Putamen (tissue), 1 donor: ENCODE results near the gene YIPF6.
"Not testable (repeated sequence)": the region's sequence is repeated elsewhere in the genome, so short reads cannot be mapped to it uniquely, and the experiment has no call there.

Source experiments
- DNase-seq: peaks from one replicate; pipeline ENCODE4 v3.0.0-alpha.2; 2016; ENCODE audit warnings: low spot score

Gene YIPF6

DNA sequence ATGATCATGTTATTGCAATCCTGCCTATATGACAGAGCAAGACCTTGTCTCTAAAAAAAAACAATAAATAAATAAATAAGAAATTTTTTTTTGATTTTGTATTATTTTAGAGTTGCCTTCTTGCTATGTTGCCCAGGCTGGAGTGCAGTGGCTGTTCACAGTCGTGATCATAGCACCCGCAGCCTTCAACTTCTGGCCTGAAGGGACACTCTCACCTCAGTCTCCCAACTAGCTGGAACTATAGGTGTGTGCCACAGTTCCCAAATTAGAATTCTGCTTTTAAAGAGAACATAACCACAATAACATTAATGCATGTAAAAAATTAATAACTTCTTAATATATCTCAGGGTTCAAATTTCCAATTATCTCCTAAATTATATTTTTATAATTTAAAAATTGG is 7.8 kb downstream of the YIPF6 start:
- no peak for DNase-seq

DNA sequence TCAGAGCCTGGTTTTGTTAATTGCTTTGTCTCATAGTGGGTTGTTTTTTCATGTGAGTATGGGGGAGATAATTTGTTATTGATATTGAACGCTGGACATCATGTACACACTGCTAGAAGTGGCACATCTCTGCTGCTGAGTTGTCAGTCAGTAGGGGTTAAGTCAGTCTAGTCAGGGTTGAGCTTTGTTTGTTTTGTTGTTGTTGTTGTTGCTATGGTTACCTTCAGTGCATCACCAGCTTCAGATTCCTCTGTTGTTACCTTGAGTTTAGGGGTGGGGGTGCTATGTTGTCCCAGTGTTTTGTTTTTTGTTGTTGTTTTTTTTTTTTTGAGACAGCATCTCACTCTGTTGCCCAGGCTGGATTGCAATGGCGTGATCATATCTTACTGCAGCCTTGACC is 9.9 kb downstream of the YIPF6 start:
- DNase-seq, result no peak

DNA sequence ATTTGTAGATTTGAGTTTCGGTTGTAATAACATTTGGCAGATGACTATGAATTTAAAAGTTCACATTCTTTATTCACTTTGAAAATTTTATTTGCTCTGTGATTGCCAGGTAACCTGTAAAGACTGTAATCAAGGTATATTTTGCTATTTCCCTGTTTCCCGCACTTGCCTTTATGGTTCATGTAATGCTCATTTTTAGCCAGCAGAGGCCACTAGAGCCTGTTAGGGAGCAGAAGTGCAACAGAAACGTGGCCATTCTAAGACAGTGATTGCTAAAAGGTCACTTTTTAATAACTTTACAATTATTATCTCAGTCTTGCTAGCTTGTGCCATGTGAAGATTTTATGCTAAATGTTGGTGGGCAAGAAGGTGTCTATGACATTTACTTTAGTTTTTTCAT is 12.4 kb downstream of the YIPF6 start:
- no peak for DNase-seq

DNA sequence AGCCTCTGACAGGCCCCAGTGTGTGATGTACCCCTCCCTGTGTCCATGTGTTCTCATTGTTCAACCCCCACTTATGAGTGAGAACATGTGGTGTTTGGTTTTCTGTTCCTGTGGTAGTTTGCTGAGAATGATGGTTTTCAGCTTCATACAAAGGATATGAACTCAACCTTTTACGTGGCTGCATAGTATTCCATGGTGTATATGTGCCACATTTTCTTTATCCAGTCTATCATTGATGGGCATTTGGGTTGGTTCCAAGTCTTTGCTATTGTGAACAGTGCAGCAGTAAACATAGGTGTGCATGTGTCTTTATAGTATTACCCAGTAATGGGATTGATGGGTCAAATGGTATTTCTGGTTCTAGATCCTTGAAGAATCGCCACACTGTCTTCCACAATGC is 25.8 kb downstream of the YIPF6 start:
- DNase-seq, result not testable (repeated sequence)

DNA sequence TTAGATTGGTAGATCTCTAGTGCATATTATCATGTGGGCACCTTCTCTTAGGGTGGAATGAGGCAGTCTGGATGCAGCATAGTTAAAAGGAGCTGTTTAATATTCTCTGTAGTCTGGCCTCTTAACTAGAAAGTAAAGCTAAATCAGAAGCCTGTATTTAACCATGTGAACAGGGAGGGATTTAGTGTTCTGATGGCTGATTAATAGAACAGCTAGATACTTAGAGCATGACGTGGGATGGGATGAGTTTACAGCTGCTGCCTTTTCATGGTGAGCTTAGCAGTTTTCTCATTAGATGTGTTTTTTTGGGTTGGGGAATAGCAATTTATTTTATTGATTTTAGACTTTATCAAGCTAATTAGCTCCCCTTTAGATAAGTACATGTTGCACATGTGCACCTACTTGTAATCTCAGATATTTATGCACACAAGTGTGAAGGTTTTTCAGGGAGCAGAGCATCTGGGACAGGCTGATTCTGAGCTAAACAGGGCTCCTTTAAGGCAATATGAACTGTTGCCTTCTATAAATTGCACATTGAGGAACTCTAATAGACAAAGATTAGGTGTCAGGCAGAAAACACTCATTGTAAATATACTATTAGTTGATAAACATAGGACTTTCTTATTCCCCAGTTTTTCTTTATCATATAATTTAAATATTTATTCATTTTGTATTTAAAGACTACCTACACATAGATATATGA is 34.1 kb downstream of the YIPF6 start:
- DNase-seq, result no peak

DNA sequence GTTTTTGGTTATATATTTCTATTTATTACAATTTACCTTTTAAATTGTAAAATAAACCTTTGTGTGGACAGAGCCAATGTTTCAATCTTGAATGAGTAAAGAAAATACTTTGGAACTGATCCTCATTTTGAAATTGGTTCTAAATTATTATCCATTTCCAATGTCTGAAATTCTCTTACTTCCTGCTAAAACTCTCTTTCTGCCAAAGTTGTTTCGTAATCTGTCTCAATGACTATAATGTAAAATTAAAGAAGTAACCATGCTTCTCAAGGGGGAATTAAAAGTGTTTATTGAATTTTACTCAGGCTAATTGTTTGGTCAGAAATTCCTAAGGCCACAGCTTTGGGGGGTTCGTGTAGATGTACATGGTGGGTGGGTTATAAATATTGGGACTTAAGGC is 34.8 kb downstream of the YIPF6 start:
- DNase-seq, result no peak

- DNase-seq, result no peak
These were observed 35.8 kb downstream of the YIPF6 start for GRCh38 chrX:68534691-68535090.

- no peak for DNase-seq
These were observed 37.6 kb downstream of the YIPF6 start for GRCh38 chrX:68536429-68536828.

- no peak for DNase-seq
These were observed 38.0 kb downstream of the YIPF6 start for GRCh38 chrX:68536884-68537283.

DNA sequence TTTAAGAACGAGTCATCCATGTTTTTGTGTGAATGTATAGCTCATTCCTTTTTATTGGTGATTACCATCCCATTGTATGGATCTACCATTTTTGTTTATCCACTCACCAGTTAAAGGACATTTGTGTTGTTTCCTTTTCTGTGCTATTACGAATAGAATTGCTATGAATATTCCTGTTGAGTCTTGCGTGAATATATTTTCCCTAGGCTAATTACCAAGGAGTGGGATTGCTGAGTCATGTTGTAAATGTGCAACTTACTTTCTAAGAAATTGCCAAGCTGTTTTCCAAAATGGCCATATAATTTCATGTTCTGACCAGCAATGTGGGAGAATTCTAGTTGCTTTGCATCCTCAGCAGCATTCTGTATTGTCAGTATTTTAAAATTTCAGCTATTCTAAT is 51.3 kb downstream of the YIPF6 start:
- DNase-seq, result no peak

DNA sequence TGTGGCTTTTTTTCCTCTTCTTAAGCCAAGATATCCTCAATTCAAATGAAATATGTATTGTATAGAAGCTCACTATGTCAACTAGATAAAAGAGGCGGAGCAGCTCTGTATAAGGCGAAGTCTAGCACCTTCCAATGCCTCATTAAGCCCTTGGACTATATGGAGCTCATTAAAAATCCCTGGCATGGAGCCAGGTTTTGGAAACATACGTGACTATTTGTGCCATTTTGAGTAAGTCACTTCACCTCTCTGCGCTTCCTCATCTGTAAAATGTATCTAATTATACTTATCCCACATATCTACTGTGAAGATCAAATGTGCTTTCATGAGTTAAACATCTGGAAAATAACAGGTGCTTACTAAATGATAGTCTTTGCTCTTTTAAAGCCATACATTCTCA is 57.2 kb downstream of the YIPF6 start:
- no peak for DNase-seq

DNA sequence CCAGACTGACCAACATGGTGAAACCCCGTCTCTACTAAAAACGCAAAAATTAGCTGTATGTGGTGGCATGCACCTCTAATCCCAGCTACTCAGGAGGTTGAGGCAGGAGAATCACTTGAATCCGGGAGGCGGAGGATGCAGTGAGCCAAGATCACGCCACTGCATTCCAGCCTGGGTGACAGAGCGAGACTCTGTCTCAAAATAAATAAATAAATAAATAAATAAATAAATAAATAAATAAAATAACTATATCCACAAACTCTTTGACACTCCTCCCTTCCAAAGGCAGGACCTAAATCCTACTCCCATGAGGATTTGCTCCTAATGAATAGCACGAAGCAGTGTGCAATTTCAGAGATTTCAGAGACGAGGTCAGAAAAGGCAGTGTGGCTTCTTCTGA is 58.3 kb downstream of the YIPF6 start:
- DNase-seq, result not testable (repeated sequence)

DNA sequence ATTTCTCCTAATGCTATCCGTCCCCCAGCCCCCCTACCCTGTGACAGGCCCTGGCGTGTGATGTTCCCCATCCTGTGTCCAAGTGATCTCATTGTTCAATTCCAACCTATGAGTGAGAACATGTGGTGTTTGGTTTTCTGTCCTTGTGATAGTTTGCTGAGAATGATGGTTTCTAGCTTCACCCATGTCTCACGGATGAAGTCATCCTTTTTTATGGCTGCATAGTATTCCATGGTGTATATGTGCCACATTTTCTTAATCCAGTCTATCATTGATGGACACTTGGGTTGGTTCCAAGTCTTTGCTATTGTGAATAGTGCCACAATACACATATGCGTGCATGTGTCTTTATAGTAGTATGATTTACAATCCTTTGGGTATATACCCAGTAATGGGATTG is 61.1 kb downstream of the YIPF6 start:
- DNase-seq, result not testable (repeated sequence)

DNA sequence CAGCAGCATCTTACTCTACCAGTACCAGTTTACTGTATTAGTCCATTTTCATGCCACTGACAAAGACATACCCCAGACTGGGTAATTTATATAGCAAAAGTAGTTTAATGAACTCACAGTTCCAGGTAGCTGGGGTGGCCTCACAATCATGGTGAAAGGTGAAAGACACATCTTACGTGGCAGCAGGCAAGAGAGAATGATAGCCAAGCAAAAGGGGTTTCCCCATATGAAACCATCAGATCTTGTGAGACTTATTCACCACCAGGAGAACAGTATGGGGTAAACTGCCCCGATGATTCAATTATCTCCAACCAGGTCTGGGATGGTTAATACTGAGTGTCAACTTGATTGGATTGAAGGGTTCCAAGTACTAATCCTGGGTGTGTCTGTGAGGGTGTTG is 69.3 kb downstream of the YIPF6 start:
- no peak for DNase-seq

DNA sequence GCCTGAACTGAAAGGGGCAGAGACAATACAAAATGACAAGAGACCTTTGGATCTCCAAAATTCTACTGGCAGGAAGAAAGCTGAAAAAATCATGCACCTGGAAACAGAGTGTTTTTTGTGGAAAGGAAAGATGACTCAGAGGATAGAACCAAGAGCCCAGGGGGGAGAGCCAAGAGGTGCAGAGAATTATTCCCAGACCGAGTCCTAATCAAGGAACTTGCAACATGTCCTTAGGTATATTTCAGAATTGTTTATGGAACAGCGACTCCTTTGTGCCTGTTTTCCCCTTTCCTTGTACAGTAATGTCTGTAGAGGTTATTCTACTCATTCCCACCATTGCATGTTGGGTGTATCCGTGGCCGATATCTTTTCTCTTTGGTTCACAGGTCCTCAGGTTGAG is 71.7 kb downstream of the YIPF6 start:
- no peak for DNase-seq

DNA sequence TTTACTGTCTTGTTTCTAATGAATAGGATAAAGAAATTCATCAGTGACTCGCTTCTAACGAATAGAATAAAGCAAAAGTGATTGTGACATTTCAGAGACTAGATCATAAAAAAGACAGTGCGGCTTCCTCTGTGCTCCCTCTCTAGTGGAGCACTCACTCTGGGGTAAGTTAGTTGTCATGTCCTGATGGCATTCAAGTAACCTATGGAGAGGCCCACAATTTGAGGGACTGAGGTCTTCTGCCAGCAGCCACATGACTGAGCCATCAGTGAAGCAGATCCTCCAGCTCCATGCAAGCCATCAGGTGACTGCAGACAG is 72.4 kb downstream of the YIPF6 start:
- no peak for DNase-seq

DNA sequence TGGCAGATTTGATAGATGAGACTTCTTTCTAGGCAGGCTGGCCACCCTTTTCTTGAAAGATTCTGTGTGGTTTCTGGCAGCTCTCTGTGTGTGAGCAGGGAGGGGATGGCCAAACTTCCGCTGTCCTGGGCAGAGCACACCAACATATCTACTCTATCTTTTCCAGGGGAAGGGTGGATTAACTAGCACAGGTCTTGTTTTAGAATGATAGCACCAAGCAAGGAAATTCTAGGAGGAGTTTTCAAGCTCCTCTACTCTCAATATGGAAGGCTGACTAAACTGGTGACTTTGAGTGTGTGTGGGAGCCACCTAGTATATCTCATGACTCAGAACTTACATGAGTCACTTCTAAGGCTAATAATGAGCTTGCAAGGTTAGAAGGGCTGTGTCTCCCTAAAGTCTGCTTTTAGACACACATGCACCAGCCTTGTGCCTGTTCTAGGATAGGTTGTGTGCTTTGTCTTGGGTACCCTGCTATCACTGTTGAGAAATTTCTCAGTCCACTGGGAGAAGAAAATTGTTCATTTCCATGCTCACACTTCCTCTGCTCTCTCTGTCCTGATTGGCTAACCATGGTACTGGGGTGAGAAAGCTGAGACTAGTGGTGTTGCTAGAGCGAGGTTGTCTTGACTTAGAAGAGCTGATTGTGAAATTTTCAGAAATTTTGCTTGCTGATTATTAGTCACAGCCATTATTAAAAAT is 72.9 kb downstream of the YIPF6 start:
- DNase-seq, result peak; percentile 39

- no peak for DNase-seq
These were observed 75.4 kb downstream of the YIPF6 start for GRCh38 chrX:68574240-68574639.

- DNase-seq, result no peak
These were observed 81.0 kb downstream of the YIPF6 start for GRCh38 chrX:68579810-68580209.

DNA sequence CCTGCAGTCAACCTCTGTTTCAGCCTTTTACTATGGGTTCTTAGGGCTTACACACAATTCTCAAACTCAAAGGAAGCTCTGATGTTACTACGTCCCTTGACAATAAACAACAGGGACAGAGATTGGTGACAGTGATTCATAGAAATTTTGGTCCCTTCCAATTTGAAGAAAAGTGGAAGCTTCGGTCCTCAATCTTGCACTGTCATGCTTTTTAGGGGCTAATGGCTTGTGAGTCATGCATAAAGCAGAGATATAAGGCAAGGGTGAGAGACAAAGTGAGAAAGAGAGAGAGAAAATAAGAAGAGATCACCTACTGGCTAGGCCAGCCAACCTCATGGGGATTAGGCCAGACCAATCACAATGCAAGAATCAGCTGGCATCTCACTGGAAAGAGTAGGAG is 85.4 kb downstream of the YIPF6 start:
- no peak for DNase-seq
